ENCODE measurements around the gene SH2D6.

SH2D6 gene

DNA sequence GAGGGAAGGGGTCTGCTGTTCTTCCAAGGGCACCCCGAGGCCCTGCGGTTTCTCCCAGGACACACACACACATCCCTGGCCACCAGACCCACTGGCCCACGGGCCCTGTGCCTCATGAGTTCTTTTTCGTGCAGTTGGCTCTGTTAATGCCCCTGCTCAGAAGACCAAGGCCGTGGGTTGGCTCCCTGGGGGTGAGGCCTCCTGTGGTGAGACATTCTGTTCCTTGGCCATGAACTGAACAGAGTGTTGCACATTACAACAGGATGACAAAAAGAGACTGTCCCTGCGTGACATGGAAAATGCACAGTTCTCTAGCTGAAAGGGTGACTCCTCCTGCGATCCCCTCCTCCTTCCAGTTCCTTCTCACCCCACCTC, 30.7 kb downstream of the SH2D6 start:
- no peak for DNase-seq
- in situ Hi-C loops (cut with HindIII; ENCODE audit: low pct_ligation_motif_present, low sequenced_read_pairs): no loop called here
- no peaks in the 10 kb centered on the region for H3K36me3 ChIP-seq (replicated peaks)
- no peak overlapping the region for H3K4me3 ChIP-seq (ENCODE audit: low read depth, low read length)
- H3K27me3 ChIP-seq (replicated peaks): no peaks in the 10 kb centered on the region
- no peak overlapping the region for H3K27ac ChIP-seq
- TF ChIP-seq, protein P1, sequence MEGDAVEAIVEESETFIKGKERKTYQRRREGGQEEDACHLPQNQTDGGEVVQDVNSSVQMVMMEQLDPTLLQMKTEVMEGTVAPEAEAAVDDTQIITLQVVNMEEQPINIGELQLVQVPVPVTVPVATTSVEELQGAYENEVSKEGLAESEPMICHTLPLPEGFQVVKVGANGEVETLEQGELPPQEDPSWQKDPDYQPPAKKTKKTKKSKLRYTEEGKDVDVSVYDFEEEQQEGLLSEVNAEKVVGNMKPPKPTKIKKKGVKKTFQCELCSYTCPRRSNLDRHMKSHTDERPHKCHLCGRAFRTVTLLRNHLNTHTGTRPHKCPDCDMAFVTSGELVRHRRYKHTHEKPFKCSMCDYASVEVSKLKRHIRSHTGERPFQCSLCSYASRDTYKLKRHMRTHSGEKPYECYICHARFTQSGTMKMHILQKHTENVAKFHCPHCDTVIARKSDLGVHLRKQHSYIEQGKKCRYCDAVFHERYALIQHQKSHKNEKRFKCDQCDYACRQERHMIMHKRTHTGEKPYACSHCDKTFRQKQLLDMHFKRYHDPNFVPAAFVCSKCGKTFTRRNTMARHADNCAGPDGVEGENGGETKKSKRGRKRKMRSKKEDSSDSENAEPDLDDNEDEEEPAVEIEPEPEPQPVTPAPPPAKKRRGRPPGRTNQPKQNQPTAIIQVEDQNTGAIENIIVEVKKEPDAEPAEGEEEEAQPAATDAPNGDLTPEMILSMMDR (IDR thresholded peaks at IDR 0.05; ENCODE audit: low read depth, low read length, missing control alignments): no peak

DNA sequence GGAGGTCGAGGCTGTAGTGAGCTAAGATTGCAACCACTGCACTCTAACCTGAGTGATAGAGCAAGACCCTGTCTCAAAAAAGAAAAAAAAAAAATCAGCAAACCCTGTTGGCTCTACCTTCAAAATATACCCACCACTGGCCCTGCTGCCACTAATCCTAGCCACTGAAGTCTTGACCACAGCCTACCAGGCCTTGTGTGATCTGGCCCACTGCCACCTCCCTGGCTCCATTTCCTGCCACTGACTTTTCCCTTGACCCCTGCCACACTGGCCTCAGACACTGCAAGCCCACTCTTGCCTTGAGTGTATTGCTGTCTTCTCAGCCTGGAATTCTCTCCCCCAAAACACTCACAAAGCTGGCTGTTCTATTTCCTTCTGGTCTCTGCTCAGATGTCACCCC, 33.7 kb downstream of the SH2D6 start:
- H3K36me3 ChIP-seq (replicated peaks): no peaks in the 10 kb centered on the region
- no peak for DNase-seq
- H3K4me3 ChIP-seq (ENCODE audit: low read depth, low read length): no peak overlapping the region
- TF ChIP-seq, protein P1 (IDR thresholded peaks at IDR 0.05; ENCODE audit: low read depth, low read length, missing control alignments): no peak
- in situ Hi-C loops (cut with HindIII; ENCODE audit: low pct_ligation_motif_present, low sequenced_read_pairs): no loop called here
- H3K27ac ChIP-seq: no peak overlapping the region
- no peaks in the 10 kb centered on the region for H3K27me3 ChIP-seq (replicated peaks)

DNA sequence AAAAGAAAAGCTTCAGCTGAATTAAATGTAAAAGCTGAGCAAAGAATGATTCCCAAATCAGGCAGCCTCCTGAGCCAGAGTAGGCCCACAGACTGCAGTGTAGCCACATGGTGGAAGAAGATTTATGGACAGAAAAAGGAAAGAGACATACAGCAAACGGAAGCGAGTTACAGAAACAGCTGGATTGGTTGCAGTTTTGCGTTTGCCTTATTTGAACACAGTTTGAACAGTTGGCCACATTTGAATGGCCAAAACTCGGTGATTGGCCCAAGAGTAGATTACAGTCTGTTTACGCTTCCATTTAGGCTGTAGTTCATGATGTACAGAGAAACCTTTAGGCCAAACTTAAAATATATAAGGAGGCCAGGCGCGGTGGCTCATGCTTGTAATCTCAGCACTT, 35.1 kb downstream of the SH2D6 start:
- H3K36me3 ChIP-seq (replicated peaks): no peaks in the 10 kb centered on the region
- in situ Hi-C loops (cut with HindIII; ENCODE audit: low pct_ligation_motif_present, low sequenced_read_pairs): no loop called here
- H3K27me3 ChIP-seq (replicated peaks): no peaks in the 10 kb centered on the region
- H3K27ac ChIP-seq: no peak overlapping the region
- TF ChIP-seq, protein P1 (IDR thresholded peaks at IDR 0.05; ENCODE audit: low read depth, low read length, missing control alignments): no peak
- H3K4me3 ChIP-seq (ENCODE audit: low read depth, low read length): no peak overlapping the region
- no peak for DNase-seq

DNA sequence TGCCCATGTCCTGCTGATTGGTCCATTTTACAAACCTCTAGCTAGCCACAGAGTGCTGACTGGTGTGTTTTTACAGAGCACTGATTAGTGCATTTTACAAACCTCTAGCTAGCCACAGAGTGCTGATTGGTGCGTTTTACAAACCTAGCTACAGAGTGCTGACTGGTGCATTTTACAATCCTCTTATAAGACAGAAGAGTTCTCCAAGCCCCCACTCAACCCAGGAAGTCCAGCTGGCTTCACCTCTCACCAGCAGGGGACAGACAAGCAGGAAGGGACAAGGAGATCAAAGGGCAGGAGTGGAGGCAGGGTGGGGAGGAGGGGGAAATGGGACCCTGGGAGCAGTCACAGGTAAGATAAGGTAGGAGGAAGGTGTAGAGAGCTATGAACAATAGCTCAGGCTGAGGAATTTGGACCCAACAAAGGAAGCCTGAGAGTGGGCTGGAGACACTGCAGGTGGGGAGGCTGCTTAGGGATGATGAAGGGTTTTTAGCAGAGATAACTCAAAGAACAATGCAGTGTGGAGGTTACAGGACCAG, 37.1 kb downstream of the SH2D6 start:
- H3K36me3 ChIP-seq (replicated peaks): no peaks in the 10 kb centered on the region
- DNase-seq: no peak
- H3K4me3 ChIP-seq (ENCODE audit: low read depth, low read length): no peak overlapping the region
- no peaks in the 10 kb centered on the region for H3K27me3 ChIP-seq (replicated peaks)
- no peak overlapping the region for H3K27ac ChIP-seq
- in situ Hi-C loops (cut with HindIII; ENCODE audit: low pct_ligation_motif_present, low sequenced_read_pairs): no loop called here
- TF ChIP-seq, protein P1 (IDR thresholded peaks at IDR 0.05; ENCODE audit: low read depth, low read length, missing control alignments): no peak

DNA sequence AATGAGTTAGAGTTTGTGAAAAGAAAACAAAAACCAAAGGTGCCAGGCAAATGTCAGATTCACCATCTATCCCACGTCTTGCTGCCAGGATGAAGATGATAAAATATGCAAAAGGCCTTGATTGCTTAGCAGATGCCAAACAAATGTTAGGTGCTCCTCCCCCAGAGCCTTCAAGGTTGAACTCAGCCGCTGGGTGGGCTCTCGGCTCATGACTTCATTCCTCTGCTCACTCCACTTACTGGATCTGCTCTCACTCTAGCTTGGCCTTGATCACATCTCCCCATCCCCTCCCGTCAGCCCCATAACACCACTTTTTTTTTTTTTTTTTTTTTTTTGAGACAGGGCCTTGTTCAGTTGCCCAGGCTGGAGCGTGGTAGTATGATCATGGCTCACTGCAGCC, 38.5 kb downstream of the SH2D6 start:
- TF ChIP-seq, protein P1 (IDR thresholded peaks at IDR 0.05; ENCODE audit: low read depth, low read length, missing control alignments): no peak

DNA sequence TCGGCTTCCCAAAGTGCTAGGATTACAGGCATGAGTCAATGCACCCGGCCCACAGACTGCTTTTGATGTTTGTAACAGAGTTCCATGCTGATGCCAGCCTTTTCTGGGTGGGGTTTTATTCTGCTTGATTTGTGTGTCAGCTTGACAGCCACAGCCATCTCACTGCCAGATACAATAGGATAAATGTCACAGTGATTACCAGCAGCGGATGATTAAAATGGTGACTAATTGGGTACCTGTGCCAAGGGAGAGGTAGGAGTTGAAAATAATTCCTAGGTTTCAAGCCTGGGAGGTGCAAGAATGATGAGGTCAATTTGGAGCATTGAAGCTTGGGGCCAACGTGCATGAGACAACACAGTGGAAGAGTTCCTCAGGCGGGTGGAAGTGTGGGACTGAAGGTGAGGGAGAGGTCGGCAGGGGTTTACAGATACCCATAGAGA, 39.4 kb downstream of the SH2D6 start:
- DNase-seq: no peak
- Histone ChIP-seq H3K4me3 (ENCODE audit: low read depth, low read length) (no peak overlapping the region), H3K36me3 (replicated peaks) (no peaks in the 10 kb centered on the region), H3K27me3 (replicated peaks) (no peaks in the 10 kb centered on the region), H3K27ac (no peak overlapping the region)
- in situ Hi-C loops (cut with HindIII; ENCODE audit: low pct_ligation_motif_present, low sequenced_read_pairs): no loop called here
- TF ChIP-seq, protein P1 (IDR thresholded peaks at IDR 0.05; ENCODE audit: low read depth, low read length, missing control alignments): no peak

More for the DNA sequence above, 38.5 kb downstream of the SH2D6 start:
- Histone ChIP-seq H3K4me3 (ENCODE audit: low read depth, low read length) (no peak overlapping the region), H3K27ac (no peak overlapping the region), H3K36me3 (replicated peaks) (no peaks in the 10 kb centered on the region), H3K27me3 (replicated peaks) (no peaks in the 10 kb centered on the region)
- in situ Hi-C loops (cut with HindIII; ENCODE audit: low pct_ligation_motif_present, low sequenced_read_pairs): no loop called here
- DNase-seq: no peak
